AG04449 (cell line): ENCODE results near the gene TAF3.

Experiments
- CTCF ChIA-PET: fragments of 350-600 bp; formaldehyde crosslinking; extraction: SDS; loops from one replicate; lab custom pipeline; 2021; ENCODE audit warnings: antibody characterized with exemption; lab: Yijun Ruan, JAX
- POLR2A ChIA-PET: fragments of 400-600, 350-600 bp; formaldehyde crosslinking; extraction: SDS; loops from one replicate; lab custom pipeline; 2020; ENCODE audit warnings: antibody characterized with exemption, inconsistent platforms; lab: Yijun Ruan, JAX
- DNase-seq: peaks from one replicate; pipeline ENCODE4 v3.0.0-alpha.2; 2010; ENCODE audit warnings: low read depth, low spot score
- H3K4me3 ChIP-seq: 2 replicates; pipeline ENCODE4 v1.5.1; 2011; ENCODE audit warnings: low read depth, mild to moderate bottlenecking, control low read depth, low read length
- CTCF ChIP-seq: IDR thresholded peaks from one replicate; pipeline ENCODE4 v1.5.1; 2011; ENCODE audit warnings: mild to moderate bottlenecking, moderate library complexity, low read length, control low read depth, inconsistent platforms; ENCODE audit not compliant: insufficient read depth; ENCODE audit errors: missing control alignments

TAF3 gene

GRCh38 chr10:7902413-7902812, 84.1 kb downstream of the TAF3 start:
- ChIA-PET POLR2A (no interaction called here), CTCF (no interaction called here)
- DNase-seq: no peak
- no peak for TF ChIP-seq CTCF
- H3K4me3 ChIP-seq: no peak overlapping the region

GRCh38 chr10:7903851-7904250, 85.5 kb downstream of the TAF3 start:
- DNase-seq: no peak
- ChIA-PET POLR2A (no interaction called here), CTCF (no interaction called here)
- TF ChIP-seq CTCF: no peak
- no peak overlapping the region for H3K4me3 ChIP-seq

GRCh38 chr10:7906128-7906527, 87.8 kb downstream of the TAF3 start:
- ChIA-PET POLR2A (no interaction called here), CTCF (no interaction called here)
- no peak for TF ChIP-seq CTCF
- no peak overlapping the region for H3K4me3 ChIP-seq
- no peak for DNase-seq

GRCh38 chr10:7908541-7909210, 90.4 kb downstream of the TAF3 start:
- H3K4me3 ChIP-seq: no peak overlapping the region
- ChIA-PET CTCF (no interaction called here), POLR2A (no interaction called here)
- TF ChIP-seq CTCF: no peak
- no peak for DNase-seq

GRCh38 chr10:7913126-7913872, 95.0 kb downstream of the TAF3 start:
- no peak for DNase-seq
- no peak for TF ChIP-seq CTCF
- H3K4me3 ChIP-seq: no peak overlapping the region
- POLR2A ChIA-PET: no interaction called here
- CTCF ChIA-PET: no interaction called here

- ChIA-PET CTCF (no interaction called here), POLR2A (no interaction called here)
- H3K4me3 ChIP-seq: no peak overlapping the region
- DNase-seq: no peak
- TF ChIP-seq CTCF: no peak
These were observed 97.7 kb downstream of the TAF3 start for GRCh38 chr10:7915923-7916536.
